WI38 (cell line): Measurements from ENCODE around the gene ANKS1B.

ENCODE experiments used
- H3K4me3 ChIP-seq: 2 replicates; pipeline ENCODE4 v1.5.1; 2011; ENCODE audit warnings: low read depth, mild to moderate bottlenecking, control low read depth, low read length
- CTCF ChIP-seq: IDR thresholded peaks from 2 replicates; pipeline ENCODE4 v1.5.1; 2012; ENCODE audit warnings: low read depth, mild to moderate bottlenecking, control low read depth, low read length

The ANKS1B gene

GRCh38 chr12:99861731-99862130, 123.0 kb downstream of the ANKS1B start:
- H3K4me3 ChIP-seq, result no peak overlapping the region
- TF ChIP-seq CTCF, result no peak

GRCh38 chr12:99859126-99859525, 125.6 kb downstream of the ANKS1B start:
- TF ChIP-seq CTCF, result no peak
- no peak overlapping the region for H3K4me3 ChIP-seq

- no peak for TF ChIP-seq CTCF
- no peak overlapping the region for H3K4me3 ChIP-seq
These were observed 132.1 kb downstream of the ANKS1B start for GRCh38 chr12:99852666-99853065.

- H3K4me3 ChIP-seq, result no peak overlapping the region
- no peak for TF ChIP-seq CTCF
These were observed 136.8 kb downstream of the ANKS1B start for GRCh38 chr12:99847936-99848335.

- TF ChIP-seq CTCF, result no peak
- no peak overlapping the region for H3K4me3 ChIP-seq
These were observed 150.0 kb downstream of the ANKS1B start for GRCh38 chr12:99834710-99835109.

GRCh38 chr12:99833397-99833796, 151.3 kb downstream of the ANKS1B start:
- no peak for TF ChIP-seq CTCF
- H3K4me3 ChIP-seq, result no peak overlapping the region

GRCh38 chr12:99824900-99825542, 159.7 kb downstream of the ANKS1B start:
- no peak overlapping the region for H3K4me3 ChIP-seq
- no peak for TF ChIP-seq CTCF
